Prostate gland (tissue), 2 donors: ENCODE measurements around the gene SORBS2. TPM values are rescaled to one million over a fixed set of nuclear protein-coding genes. Genes with fewer than 3 reads are reported as not detected.

Experiments
- DNase-seq: peaks from one replicate; pipeline ENCODE4 v3.0.0-alpha.2; 2019; ENCODE audit warnings: low spot score
- H3K27ac ChIP-seq, 2 donors: fragments of 200-600 bp; sonication (generic); 2 replicates each; pipeline ENCODE4 v1.5.1; 2017 to 2019
- H3K27me3 ChIP-seq: fragments of 200-600 bp; sonication (generic); replicated peaks from 2 replicates; pipeline ENCODE4 v1.5.1; 2019; ENCODE audit not compliant: insufficient read depth
- H3K36me3 ChIP-seq, 2 donors: fragments of 200-600 bp; sonication (generic); 1 replicate in 1 of 2; 2 replicates in 1 of 2; pipeline versions ENCODE4 v1.5.1 to v1.8.1; 2017 to 2019
- H3K4me1 ChIP-seq: fragments of 200-600 bp; sonication (generic); replicated peaks from 2 replicates; pipeline ENCODE4 v1.5.1; 2019
- H3K4me3 ChIP-seq, 2 donors: fragments of 200-600 bp; sonication (generic); 2 replicates each; pipeline ENCODE4 v1.5.1; 2017 to 2019
- H3K9me3 ChIP-seq: fragments of 200-600 bp; sonication (generic); 2 replicates; pipeline ENCODE4 v1.5.1; 2017
- POLR2A ChIP-seq: fragments of 450-650 bp; IDR thresholded peaks from one replicate; pipeline ENCODE4 v1.6.1; 2016; ENCODE audit warnings: antibody characterized with exemption, mild to moderate bottlenecking
- POLR2AphosphoS5 ChIP-seq: sonication (generic); formaldehyde crosslinking; IDR thresholded peaks from one replicate; pipeline ENCODE4 v1.6.1; 2017; ENCODE audit warnings: antibody characterized with exemption
- WGBS: methylation state at CpG from one replicate; pipeline ENCODE4 v1.1.5; 2018; 5-methylcytosine and 5-hydroxymethylcytosine counted together
- intact Hi-C: fragments of 100-400 bp; cut with DNase I; formaldehyde crosslinking; loops from one replicate; pipeline ENCODE4 v1.14.2; 2022
- total RNA-seq, 2 donors: library from RNA; depleted of rRNA; stranded (reverse); fragments of >200 nt; gene quantifications; one replicate each; pipeline ENCODE4 v1.1.0, GENCODE V29; 2016
- TF ChIP-seq, protein P1 (sequence below), 4 experiments: fragments of 200-600 bp in 2 of 4; fragments of 450-650 bp in 2 of 4; sonication (generic) in 2 of 4; IDR thresholded peaks; 1 replicate in 3 of 4; 2 replicates in 1 of 4; pipeline ENCODE4 v1.5.1; 2016 to 2019; ENCODE audit warnings: antibody characterized with exemption in 4 of 4, mild to moderate bottlenecking in 2 of 4, moderate library complexity in 2 of 4

Gene SORBS2
- total RNA-seq, 2 donors from 2014 or later: 175 to 242 TPM

DNA sequence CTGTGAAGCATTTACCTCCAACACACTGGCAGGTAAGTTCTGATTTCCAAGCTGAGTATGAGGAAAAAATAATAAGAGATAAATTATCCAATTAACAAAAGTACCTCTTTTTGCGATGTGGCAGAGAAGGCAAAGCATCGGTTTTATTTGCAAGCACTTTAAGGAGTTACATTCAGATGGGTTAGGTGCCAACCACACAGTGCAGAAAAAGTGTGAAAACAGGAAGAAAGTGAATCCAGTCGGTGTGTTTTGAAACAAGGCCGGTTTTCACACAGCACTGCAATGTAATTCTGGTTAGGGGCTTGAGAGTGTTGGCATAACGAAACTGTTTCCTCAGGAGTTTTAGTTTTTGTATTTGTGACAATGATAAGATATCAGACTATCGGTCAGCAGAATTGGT, 145.8 kb downstream of the SORBS2 start:
- Histone ChIP-seq H3K27me3 (no peaks in the 10 kb centered on the region), H3K9me3 (no peaks in the 10 kb centered on the region), H3K4me3 (no peak overlapping the region), H3K27ac (no peak overlapping the region), H3K36me3 (no peaks in the 10 kb centered on the region), H3K4me1 (no peaks in the 10 kb centered on the region)
- 70% methylated on average over 6 of the region's 6 CpGs for WGBS
- intact Hi-C loops: no loop called here
- TF ChIP-seq, protein P1, sequence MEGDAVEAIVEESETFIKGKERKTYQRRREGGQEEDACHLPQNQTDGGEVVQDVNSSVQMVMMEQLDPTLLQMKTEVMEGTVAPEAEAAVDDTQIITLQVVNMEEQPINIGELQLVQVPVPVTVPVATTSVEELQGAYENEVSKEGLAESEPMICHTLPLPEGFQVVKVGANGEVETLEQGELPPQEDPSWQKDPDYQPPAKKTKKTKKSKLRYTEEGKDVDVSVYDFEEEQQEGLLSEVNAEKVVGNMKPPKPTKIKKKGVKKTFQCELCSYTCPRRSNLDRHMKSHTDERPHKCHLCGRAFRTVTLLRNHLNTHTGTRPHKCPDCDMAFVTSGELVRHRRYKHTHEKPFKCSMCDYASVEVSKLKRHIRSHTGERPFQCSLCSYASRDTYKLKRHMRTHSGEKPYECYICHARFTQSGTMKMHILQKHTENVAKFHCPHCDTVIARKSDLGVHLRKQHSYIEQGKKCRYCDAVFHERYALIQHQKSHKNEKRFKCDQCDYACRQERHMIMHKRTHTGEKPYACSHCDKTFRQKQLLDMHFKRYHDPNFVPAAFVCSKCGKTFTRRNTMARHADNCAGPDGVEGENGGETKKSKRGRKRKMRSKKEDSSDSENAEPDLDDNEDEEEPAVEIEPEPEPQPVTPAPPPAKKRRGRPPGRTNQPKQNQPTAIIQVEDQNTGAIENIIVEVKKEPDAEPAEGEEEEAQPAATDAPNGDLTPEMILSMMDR (IDR thresholded peaks at IDR 0.05): no peak
- TF ChIP-seq POLR2AphosphoS5 (no peak), POLR2A (no peak)
- DNase-seq: no peak

DNA sequence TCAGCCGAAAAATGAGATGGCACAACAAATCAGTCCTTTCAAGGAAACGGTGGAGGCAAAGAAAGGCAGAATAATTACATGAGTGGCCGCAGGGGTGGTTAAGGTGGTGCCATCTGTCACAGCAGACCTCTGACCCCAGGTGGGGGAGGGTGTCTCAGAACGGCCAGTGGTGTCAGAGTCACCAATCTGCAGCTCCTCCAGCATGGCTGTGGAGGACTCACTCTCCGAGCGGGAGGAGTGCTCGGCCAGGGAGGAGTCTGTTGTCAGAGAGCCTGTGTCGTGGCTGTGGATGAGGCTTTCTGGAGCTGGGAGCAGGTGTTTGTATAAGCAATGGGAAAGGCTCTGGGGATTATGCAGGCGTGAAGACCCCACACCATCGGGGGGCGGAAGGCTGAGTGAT, 146.3 kb downstream of the SORBS2 start:
- no peak for DNase-seq
- no peak overlapping the region for H3K27ac ChIP-seq
- H3K9me3 ChIP-seq: no peaks in the 10 kb centered on the region
- TF ChIP-seq, protein P1 (IDR thresholded peaks at IDR 0.05): no peak
- intact Hi-C loops: no loop called here
- H3K4me3 ChIP-seq: no peak overlapping the region
- no peaks in the 10 kb centered on the region for H3K36me3 ChIP-seq
- H3K27me3 ChIP-seq: no peaks in the 10 kb centered on the region
- WGBS: 85% methylated on average over 11 of the region's 11 CpGs
- no peaks in the 10 kb centered on the region for H3K4me1 ChIP-seq

DNA sequence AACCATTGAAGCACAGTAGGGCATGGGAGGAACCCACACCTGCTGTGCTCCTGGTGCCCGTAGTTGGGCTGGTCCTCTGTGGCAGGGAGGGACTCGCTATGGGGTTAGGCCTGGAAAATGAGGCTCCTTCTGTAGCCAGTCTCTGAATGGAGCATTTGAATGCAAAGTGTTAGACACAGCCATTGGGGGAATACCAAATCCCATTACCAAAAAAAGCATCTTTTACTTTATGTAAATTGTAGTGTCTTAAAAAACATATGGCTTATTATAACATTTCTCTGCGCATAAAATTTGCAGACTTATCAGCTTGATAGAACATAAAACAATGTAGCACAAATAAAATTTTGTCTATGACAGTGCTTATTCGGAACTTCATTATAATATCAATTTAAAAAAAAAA, 147.5 kb downstream of the SORBS2 start:
- Histone ChIP-seq H3K4me3 (no peak overlapping the region), H3K27me3 (no peaks in the 10 kb centered on the region), H3K4me1 (no peaks in the 10 kb centered on the region), H3K36me3 (no peaks in the 10 kb centered on the region), H3K27ac (no peak overlapping the region), H3K9me3 (no peaks in the 10 kb centered on the region)
- no peak for TF ChIP-seq POLR2A
- TF ChIP-seq, protein P1 (IDR thresholded peaks at IDR 0.05): no peak
- TF ChIP-seq POLR2AphosphoS5: no peak
- intact Hi-C loops: no loop called here
- no peak for DNase-seq
- WGBS: over 99% methylated on average over 4 of the region's 4 CpGs

DNA sequence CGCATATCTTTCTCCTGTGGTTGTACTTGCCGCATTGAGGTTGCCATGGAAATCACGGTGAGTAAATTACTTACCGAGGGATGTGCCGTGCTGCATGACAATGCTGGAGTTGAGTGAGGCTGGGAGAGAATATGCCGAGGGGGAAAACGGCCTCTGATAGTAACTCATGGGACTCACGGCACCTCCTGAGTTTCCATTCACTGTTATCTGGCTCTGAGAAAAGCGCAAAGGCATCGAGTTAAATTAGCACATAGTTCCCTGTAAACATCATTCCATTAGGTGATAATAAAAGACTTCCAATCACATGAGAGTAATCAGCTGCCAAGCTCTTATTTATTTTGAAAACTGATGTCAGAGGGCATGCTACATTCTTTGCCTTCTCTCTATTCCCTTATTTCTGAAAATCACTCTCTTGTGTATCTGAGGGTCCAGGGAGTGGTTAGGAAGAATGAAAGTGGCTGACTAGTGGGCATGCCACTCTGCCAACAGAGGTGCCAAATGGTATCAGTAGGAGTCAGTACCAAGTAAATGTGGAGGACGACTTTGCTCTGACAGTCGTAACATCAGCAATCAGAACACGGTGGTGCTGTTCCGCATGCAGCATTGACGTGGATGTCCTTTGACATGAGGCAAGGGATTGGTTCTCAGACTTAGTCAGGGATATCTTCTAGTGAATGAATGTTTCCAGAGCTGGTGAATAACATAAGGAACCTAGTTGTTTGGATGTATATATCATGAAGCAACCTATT, 149.8 kb downstream of the SORBS2 start:
- intact Hi-C loops: no loop called here
- no peak overlapping the region for H3K4me3 ChIP-seq
- peak overlapping the region in 1 of 2 donors; percentile 15 for H3K27ac ChIP-seq
- no peaks in the 10 kb centered on the region for H3K27me3 ChIP-seq
- no peaks in the 10 kb centered on the region for H3K36me3 ChIP-seq
- WGBS: 88% methylated on average over 15 of the region's 15 CpGs
- TF ChIP-seq POLR2AphosphoS5: no peak
- TF ChIP-seq POLR2A: no peak
- TF ChIP-seq, protein P1 (IDR thresholded peaks at IDR 0.05): no peak
- no peaks in the 10 kb centered on the region for H3K9me3 ChIP-seq
- H3K4me1 ChIP-seq: no peaks in the 10 kb centered on the region
- DNase-seq: no peak

DNA sequence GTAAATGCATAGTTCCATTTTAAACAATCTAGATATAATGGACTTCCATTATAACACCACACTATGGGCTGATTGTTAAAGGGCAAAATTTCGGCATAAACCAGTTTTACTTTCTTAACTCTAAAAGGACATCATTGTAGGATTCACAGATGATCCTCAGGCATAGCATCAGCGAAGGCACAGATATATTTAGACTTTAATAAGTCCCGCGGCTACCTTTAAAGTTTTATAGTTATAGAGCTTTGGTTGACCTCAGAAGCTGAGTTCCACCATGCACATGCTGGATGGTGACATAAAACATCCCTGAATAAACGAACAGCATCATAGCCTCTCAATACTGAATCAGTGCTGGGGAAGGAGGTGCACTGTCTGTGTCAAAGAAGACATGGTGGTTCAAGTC, 151.7 kb downstream of the SORBS2 start:
- peak; percentile 36 for TF ChIP-seq POLR2AphosphoS5
- TF ChIP-seq, protein P1 (IDR thresholded peaks at IDR 0.05): no peak
- no peak overlapping the region for H3K4me3 ChIP-seq
- H3K4me1 ChIP-seq: no peaks in the 10 kb centered on the region
- no peaks in the 10 kb centered on the region for H3K9me3 ChIP-seq
- no peaks in the 10 kb centered on the region for H3K27me3 ChIP-seq
- peak overlapping the region in 1 of 2 donors; percentile 44 for H3K27ac ChIP-seq
- intact Hi-C loops: no loop called here
- H3K36me3 ChIP-seq: no peaks in the 10 kb centered on the region
- 69% methylated on average over 5 of the region's 5 CpGs for WGBS
- no peak for DNase-seq
